ENCODE data around the gene MTNR1A. TPM values are rescaled to one million over a fixed set of nuclear protein-coding genes. Genes with fewer than 3 reads are reported as not detected.

Gene MTNR1A
- total and polyA plus RNA-seq, 4 experiments from 2014 or later, result not detected

GRCh38 chr4:186584912-186585311 is 29.5 kb upstream of the MTNR1A start:
- Histone ChIP-seq H3K9me3 (ENCODE audit: control insufficient read depth in 1 of 2, low read length in 2 of 2) (no peaks in the 10 kb centered on the region), H3K4me3 (ENCODE audit: low read length in 2 of 2) (no peak overlapping the region), H3K36me3 (ENCODE audit: insufficient read depth, low read length) (no peaks in the 10 kb centered on the region), H3K27ac (ENCODE audit: low read depth, low read length) (no peak overlapping the region), H3K4me1 (ENCODE audit: insufficient read depth, low read length) (no peaks in the 10 kb centered on the region), H3K27me3 (ENCODE audit: insufficient read depth, low read length) (no peaks in the 10 kb centered on the region)
- Mint-ChIP-seq H3K4me3 (no peak overlapping the region), H3K36me3 (no peaks in the 10 kb centered on the region), H3K27me3 (no peaks in the 10 kb centered on the region), H3K9me3 (peaks cover 0 to 11% (median 6%) of the 10 kb centered on the region in 8 donors), H3K27ac (no peak overlapping the region), H3K4me1 (no peaks in the 10 kb centered on the region)
- no peak for DNase-seq
- intact Hi-C loops (cut with micrococcal nuclease), result loop anchor here (5.0 kb wide), 1 partner anchor 1113 kb away; the partner anchor contains the start of gene CCDC110
- ChIA-PET POLR2A (ENCODE audit: partially characterized antibody) (no interaction called here), CTCF (ENCODE audit: partially characterized antibody) (interaction anchor here (1.1 to 5.0 kb wide), 3 partner anchors 9 to 517 kb away, joined by 3 to 22 read pairs (median 6); partner anchors contain the start of gene TLR3)

GRCh38 chr4:186581421-186581820 is 26.1 kb upstream of the MTNR1A start:
- DNase-seq, result no peak
- Mint-ChIP-seq H3K27ac (no peak overlapping the region), H3K36me3 (no peaks in the 10 kb centered on the region), H3K27me3 (no peaks in the 10 kb centered on the region), H3K9me3 (peaks cover 0 to 11% (median 6%) of the 10 kb centered on the region in 8 donors), H3K4me3 (peak overlapping the region in 1 of 8 donors; percentile 31), H3K4me1 (no peaks in the 10 kb centered on the region)
- Histone ChIP-seq H3K27me3 (ENCODE audit: insufficient read depth, low read length) (no peaks in the 10 kb centered on the region), H3K9me3 (ENCODE audit: control insufficient read depth in 1 of 2, low read length in 2 of 2) (no peaks in the 10 kb centered on the region), H3K4me1 (ENCODE audit: insufficient read depth, low read length) (no peaks in the 10 kb centered on the region), H3K36me3 (ENCODE audit: insufficient read depth, low read length) (no peaks in the 10 kb centered on the region), H3K4me3 (ENCODE audit: low read length in 2 of 2) (no peak overlapping the region), H3K27ac (ENCODE audit: low read depth, low read length) (no peak overlapping the region)
- ChIA-PET POLR2A (ENCODE audit: partially characterized antibody) (no interaction called here), CTCF (ENCODE audit: partially characterized antibody) (no interaction called here)
- intact Hi-C loops (cut with micrococcal nuclease), result no loop called here

GRCh38 chr4:186580669-186581068 is 25.3 kb upstream of the MTNR1A start:
- H3K4me1 ChIP-seq (ENCODE audit: insufficient read depth, low read length), result no peaks in the 10 kb centered on the region
- ChIA-PET CTCF (ENCODE audit: partially characterized antibody) (no interaction called here), POLR2A (ENCODE audit: partially characterized antibody) (no interaction called here)
- no peaks in the 10 kb centered on the region for H3K9me3 ChIP-seq (ENCODE audit: control insufficient read depth in 1 of 2, low read length in 2 of 2)
- H3K27ac ChIP-seq (ENCODE audit: low read depth, low read length), result no peak overlapping the region
- no peak overlapping the region for H3K27ac Mint-ChIP-seq
- no peak overlapping the region for H3K4me3 Mint-ChIP-seq
- peaks cover 0 to 11% (median 6%) of the 10 kb centered on the region in 8 donors for H3K9me3 Mint-ChIP-seq
- no peaks in the 10 kb centered on the region for H3K27me3 ChIP-seq (ENCODE audit: insufficient read depth, low read length)
- intact Hi-C loops (cut with micrococcal nuclease), result no loop called here
- no peak for DNase-seq
- H3K4me1 Mint-ChIP-seq, result no peaks in the 10 kb centered on the region
- H3K36me3 Mint-ChIP-seq, result no peaks in the 10 kb centered on the region
- no peak overlapping the region for H3K4me3 ChIP-seq (ENCODE audit: low read length in 2 of 2)
- H3K27me3 Mint-ChIP-seq, result no peaks in the 10 kb centered on the region
- no peaks in the 10 kb centered on the region for H3K36me3 ChIP-seq (ENCODE audit: insufficient read depth, low read length)

GRCh38 chr4:186570193-186570996 is 15.0 kb upstream of the MTNR1A start:
- Histone ChIP-seq H3K4me3 (ENCODE audit: low read length in 2 of 2) (no peak overlapping the region), H3K9me3 (ENCODE audit: control insufficient read depth in 1 of 2, low read length in 2 of 2) (no peaks in the 10 kb centered on the region), H3K27ac (ENCODE audit: low read depth, low read length) (no peak overlapping the region), H3K36me3 (ENCODE audit: insufficient read depth, low read length) (no peaks in the 10 kb centered on the region), H3K4me1 (ENCODE audit: insufficient read depth, low read length) (no peaks in the 10 kb centered on the region), H3K27me3 (ENCODE audit: insufficient read depth, low read length) (no peaks in the 10 kb centered on the region)
- no peak overlapping the region for H3K27ac Mint-ChIP-seq
- no peaks in the 10 kb centered on the region for H3K4me1 Mint-ChIP-seq
- H3K9me3 Mint-ChIP-seq, result peaks cover 0 to 4% (median 0%) of the 10 kb centered on the region in 8 donors
- CTCF ChIA-PET (ENCODE audit: partially characterized antibody), result interaction anchor here (0.5 kb wide), 1 partner anchor 109 kb away, joined by 3 read pairs; no protein-coding TSS in a partner anchor
- no peak overlapping the region for H3K4me3 Mint-ChIP-seq
- intact Hi-C loops (cut with micrococcal nuclease), result no loop called here
- H3K27me3 Mint-ChIP-seq, result peaks cover 0 to 5% of the 10 kb centered on the region in 2 donors
- no peaks in the 10 kb centered on the region for H3K36me3 Mint-ChIP-seq
- no peak for DNase-seq
- POLR2A ChIA-PET (ENCODE audit: partially characterized antibody), result no interaction called here

- H3K9me3 ChIP-seq (ENCODE audit: control insufficient read depth in 1 of 2, low read length in 2 of 2), result no peaks in the 10 kb centered on the region
- H3K27ac ChIP-seq (ENCODE audit: low read depth, low read length), result no peak overlapping the region
- ChIA-PET POLR2A (ENCODE audit: partially characterized antibody) (no interaction called here), CTCF (ENCODE audit: partially characterized antibody) (interaction anchor here (0.5 kb wide), 1 partner anchor 110 kb away, joined by 3 read pairs; no protein-coding TSS in a partner anchor)
- no peaks in the 10 kb centered on the region for H3K27me3 ChIP-seq (ENCODE audit: insufficient read depth, low read length)
- Mint-ChIP-seq H3K27ac (no peak overlapping the region), H3K36me3 (no peaks in the 10 kb centered on the region), H3K4me3 (no peak overlapping the region), H3K9me3 (peaks cover 0 to 4% (median 0%) of the 10 kb centered on the region in 8 donors), H3K27me3 (peaks cover 0 to 5% of the 10 kb centered on the region in 2 donors), H3K4me1 (no peaks in the 10 kb centered on the region)
- H3K36me3 ChIP-seq (ENCODE audit: insufficient read depth, low read length), result no peaks in the 10 kb centered on the region
- DNase-seq, result no peak
- H3K4me1 ChIP-seq (ENCODE audit: insufficient read depth, low read length), result no peaks in the 10 kb centered on the region
- intact Hi-C loops (cut with micrococcal nuclease), result no loop called here
- H3K4me3 ChIP-seq (ENCODE audit: low read length in 2 of 2), result no peak overlapping the region
Observed at GRCh38 chr4:186569533-186570192, 14.3 kb upstream of the MTNR1A start.

- CTCF ChIA-PET (ENCODE audit: partially characterized antibody), result no interaction called here
- Mint-ChIP-seq H3K4me1 (no peaks in the 10 kb centered on the region), H3K27me3 (peaks cover 0 to 5% of the 10 kb centered on the region in 2 donors), H3K27ac (no peak overlapping the region), H3K4me3 (no peak overlapping the region), H3K9me3 (peaks cover 0 to 2% (median 0%) of the 10 kb centered on the region in 8 donors), H3K36me3 (no peaks in the 10 kb centered on the region)
- DNase-seq, result no peak
- Histone ChIP-seq H3K4me1 (ENCODE audit: insufficient read depth, low read length) (no peaks in the 10 kb centered on the region), H3K27me3 (ENCODE audit: insufficient read depth, low read length) (no peaks in the 10 kb centered on the region), H3K4me3 (ENCODE audit: low read length in 2 of 2) (no peak overlapping the region), H3K9me3 (ENCODE audit: control insufficient read depth in 1 of 2, low read length in 2 of 2) (no peaks in the 10 kb centered on the region), H3K27ac (ENCODE audit: low read depth, low read length) (no peak overlapping the region), H3K36me3 (ENCODE audit: insufficient read depth, low read length) (no peaks in the 10 kb centered on the region)
- POLR2A ChIA-PET (ENCODE audit: partially characterized antibody), result no interaction called here
- intact Hi-C loops (cut with micrococcal nuclease), result no loop called here
Observed at GRCh38 chr4:186566068-186566467, 10.7 kb upstream of the MTNR1A start.

- no peaks in the 10 kb centered on the region for H3K9me3 ChIP-seq (ENCODE audit: control insufficient read depth in 1 of 2, low read length in 2 of 2)
- Mint-ChIP-seq H3K27ac (no peak overlapping the region), H3K27me3 (peaks cover 0 to 2% of the 10 kb centered on the region in 2 donors), H3K4me1 (no peaks in the 10 kb centered on the region), H3K4me3 (no peak overlapping the region), H3K9me3 (peaks cover 0 to 4% (median 0%) of the 10 kb centered on the region in 8 donors), H3K36me3 (no peaks in the 10 kb centered on the region)
- H3K27ac ChIP-seq (ENCODE audit: low read depth, low read length), result no peak overlapping the region
- CTCF ChIA-PET (ENCODE audit: partially characterized antibody), result interaction anchor here (1.2 kb wide), 1 partner anchor 23 kb away, joined by 3 read pairs; no protein-coding TSS in a partner anchor
- no peaks in the 10 kb centered on the region for H3K27me3 ChIP-seq (ENCODE audit: insufficient read depth, low read length)
- H3K4me1 ChIP-seq (ENCODE audit: insufficient read depth, low read length), result no peaks in the 10 kb centered on the region
- no peaks in the 10 kb centered on the region for H3K36me3 ChIP-seq (ENCODE audit: insufficient read depth, low read length)
- no peak overlapping the region for H3K4me3 ChIP-seq (ENCODE audit: low read length in 2 of 2)
- POLR2A ChIA-PET (ENCODE audit: partially characterized antibody), result no interaction called here
- no peak for DNase-seq
- intact Hi-C loops (cut with micrococcal nuclease), result no loop called here
Observed at GRCh38 chr4:186563761-186564160, 8.4 kb upstream of the MTNR1A start.
